Endometrial microvascular endothelial cells (primary cell): ENCODE results near the gene HTRA3. TPM values are rescaled to one million over a fixed set of nuclear protein-coding genes. Genes with fewer than 3 reads are reported as not detected.

ENCODE experiments used
- in situ Hi-C: cut with HindIII; loops from 2 replicates; pipeline ENCODE4 v1.10.0; 2017; ENCODE audit warnings: low sequenced_read_pairs, low pct_unique_long_range_greater_than_20kb; ENCODE audit errors: inconsistent ontology term
- total RNA-seq: library from RNA; depleted of rRNA; stranded (reverse); fragments of >200 nt; gene quantifications from one replicate; pipeline ENCODE4 v1.2.3, GENCODE V29; 2015; ENCODE audit errors: inconsistent ontology term

HTRA3 gene
- total RNA-seq, 1 donor from 2014 or later = 1.3 TPM

GRCh38 chr4:8244001-8244757, 25.4 kb upstream of the HTRA3 start:
- in situ Hi-C loops = no loop called here

GRCh38 chr4:8244931-8245460, 24.6 kb upstream of the HTRA3 start:
- in situ Hi-C loops = no loop called here

DNA sequence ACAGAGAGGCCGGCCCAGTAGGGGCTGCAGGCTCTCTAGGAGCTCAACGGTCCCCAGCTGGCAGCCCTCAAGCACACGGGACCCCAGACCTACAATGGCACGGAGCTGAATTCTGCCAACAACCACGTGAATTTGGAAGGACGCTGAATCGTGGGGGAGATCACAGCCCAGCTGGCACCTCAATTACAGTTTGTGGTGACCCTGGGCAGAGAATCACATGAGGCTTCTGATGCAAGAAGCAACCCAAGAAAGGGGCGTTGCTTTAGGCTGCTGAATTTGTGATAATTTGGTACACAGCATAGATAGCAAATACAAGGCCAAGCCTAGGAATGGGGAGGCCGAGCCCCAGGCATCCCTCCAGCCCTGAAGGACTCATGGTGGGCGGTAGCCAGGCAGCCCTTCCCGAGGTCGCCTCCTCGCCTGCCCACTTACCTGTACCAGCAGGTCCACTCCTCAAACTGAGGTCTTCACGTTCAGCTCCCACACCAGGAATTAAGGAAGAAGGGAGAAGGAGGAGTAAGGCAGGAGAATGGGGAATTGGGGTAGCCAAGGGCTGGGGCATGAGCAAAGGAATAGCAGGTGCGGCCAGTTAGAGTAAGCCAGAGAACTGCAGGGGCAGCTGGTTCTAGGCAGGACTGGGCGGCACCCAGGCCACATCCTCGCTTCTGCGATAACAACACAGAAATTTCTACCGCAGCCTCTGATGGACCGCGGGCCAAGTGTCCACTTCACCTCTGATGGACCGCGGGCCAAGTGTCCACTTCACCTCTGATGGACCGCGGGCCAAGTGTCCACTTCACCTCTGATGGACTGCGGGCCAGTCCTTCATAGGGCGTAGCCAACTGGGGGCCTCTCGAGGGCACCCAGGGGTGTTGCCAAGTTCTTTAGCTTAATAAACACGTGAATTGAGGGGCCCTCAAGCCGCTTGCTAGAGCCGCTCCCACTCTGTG, 23.4 kb upstream of the HTRA3 start:
- in situ Hi-C loops = no loop called here

DNA sequence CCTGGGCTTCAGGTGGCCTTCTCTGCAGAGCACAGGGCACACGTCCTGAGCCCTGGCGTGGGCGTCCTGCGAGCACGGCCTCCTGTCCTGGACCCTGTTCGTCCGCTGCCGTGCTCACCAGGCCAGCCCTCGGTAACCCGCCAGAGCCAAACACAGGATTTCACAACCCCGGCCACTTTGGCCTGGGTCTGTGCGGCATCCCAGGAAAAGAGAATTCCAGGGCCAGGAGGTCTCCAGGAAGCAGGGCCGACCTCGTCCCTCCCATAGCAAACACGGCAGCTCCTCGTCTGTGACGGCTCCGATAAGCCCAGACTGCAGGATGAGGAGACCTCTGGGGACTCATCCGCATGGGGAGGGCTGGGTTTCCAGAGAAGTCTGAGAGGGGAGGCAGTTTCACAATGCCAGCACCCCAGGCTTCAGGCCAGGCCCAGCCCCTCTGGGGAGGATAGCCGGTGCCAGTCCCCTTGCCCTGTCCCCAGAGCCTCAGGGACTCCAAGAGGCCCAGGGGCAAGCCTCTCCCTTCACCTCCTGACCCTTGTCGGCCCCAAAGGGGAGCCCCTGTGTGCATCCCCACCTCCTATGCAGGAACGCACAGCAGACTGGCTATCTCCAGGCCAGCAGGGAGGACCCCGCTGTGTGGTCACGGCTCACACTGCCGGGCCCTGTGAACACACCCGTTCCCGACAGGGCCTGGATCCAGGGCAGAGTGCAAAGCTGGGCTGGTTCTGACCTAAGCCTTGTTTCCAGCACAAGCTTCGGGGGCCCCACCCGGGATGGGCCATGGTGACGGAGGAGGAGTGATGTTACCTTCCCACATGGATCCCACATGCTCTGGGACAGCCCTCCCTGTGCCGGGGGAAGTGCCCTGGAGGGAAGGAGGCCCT, 22.3 kb upstream of the HTRA3 start:
- in situ Hi-C loops = no loop called here

- in situ Hi-C loops = no loop called here
These were observed 21.5 kb upstream of the HTRA3 start for GRCh38 chr4:8248091-8248490.

DNA sequence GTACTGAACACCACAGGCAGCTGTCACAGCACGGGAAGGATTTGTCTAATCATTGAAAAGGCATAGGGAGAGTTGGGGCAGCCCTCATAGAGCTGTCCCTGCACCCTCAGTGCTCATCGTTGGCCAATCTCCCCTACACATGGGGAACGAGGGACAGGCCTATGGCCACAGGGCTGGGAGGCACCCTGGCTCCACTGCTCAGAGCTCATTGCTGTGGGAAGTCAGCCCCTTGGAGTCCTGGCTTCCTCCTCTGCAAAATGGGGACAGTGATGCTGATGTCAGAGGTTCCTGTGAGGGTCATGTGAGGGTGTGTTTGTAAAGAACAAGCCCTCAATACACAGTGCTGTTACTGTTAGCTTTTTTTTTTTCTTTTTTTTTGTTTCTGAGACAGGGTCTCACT, 19.3 kb upstream of the HTRA3 start:
- in situ Hi-C loops = no loop called here

DNA sequence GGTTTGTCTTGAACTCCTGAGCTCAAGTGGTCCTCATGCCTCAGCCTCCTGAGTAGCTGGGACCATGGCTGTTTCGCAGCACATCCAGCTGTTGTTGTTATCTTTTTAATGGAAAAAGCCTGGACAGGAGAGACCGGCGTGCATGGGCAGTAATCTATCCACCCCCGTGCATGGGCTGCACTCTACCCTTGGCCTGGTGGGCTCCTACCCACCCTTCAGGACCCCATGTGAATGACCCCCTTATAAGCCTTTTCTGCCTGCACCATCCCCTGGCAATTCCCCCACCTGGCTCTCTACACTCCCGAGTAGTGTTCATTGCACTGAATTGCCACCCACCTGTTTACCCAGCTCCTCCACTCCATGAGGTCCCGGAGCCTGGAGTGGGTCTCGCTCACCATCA, 18.9 kb upstream of the HTRA3 start:
- in situ Hi-C loops = no loop called here

DNA sequence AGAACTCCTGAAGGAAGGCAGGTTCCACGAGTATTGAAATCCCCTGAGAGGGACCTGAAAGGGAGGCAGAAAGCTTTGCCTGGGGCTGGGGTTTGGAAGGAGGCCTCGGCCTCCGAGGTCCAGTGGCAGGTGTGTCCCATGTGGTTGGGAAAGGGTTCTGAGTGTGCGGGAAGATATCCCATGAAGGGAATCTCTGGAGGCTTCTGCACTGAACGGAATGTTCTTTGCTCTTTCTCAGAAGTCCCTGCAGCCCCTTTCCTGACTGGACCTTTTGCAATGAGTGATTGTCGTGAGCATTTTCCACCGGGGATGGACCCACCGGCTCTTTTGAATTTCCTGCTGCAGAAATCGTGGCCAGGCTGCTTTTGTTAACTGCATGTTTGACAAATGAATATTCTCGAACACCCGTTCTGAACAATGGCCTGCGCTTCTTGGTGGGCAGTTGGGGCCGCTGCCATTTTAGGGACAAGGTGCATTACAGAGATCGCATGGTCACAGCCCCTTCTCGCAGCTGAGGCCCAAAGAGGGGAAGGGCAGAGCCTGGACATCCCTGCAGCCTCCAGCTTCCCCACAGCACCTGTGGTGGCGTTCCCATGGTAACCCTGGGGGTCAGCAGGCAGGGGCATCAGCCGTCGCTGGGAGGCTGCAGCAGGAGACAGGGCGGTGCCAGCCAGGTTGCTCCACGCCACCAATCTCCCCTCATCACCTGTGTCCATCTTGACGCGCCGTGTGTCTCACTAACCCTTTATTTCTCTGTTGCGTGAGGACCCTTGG, 18.3 kb upstream of the HTRA3 start:
- in situ Hi-C loops = no loop called here

GRCh38 chr4:8252301-8253173, 17.0 kb upstream of the HTRA3 start:
- in situ Hi-C loops = no loop called here

DNA sequence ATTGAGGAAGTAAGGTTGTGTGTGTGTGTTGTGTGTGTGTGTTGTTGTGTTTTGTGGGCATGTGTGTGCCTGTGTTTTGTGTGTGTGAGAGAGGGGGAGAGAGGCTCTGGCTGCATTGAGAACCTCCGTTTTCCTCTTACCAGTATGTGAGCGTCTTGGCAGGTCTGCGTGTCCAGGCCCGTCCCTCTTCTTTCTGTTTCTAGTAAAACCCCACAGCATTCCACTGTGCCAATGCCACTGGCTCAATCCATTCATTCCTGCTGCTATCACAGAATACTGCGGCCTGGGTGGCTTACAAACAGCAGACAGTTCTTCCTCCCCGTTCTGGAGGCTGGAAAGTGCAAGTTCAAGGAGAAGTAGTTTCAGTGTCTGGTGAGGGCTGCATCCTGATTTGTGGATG, 15.5 kb upstream of the HTRA3 start:
- in situ Hi-C loops = no loop called here

- in situ Hi-C loops = no loop called here
These were observed 13.7 kb upstream of the HTRA3 start for GRCh38 chr4:8255698-8256441.

DNA sequence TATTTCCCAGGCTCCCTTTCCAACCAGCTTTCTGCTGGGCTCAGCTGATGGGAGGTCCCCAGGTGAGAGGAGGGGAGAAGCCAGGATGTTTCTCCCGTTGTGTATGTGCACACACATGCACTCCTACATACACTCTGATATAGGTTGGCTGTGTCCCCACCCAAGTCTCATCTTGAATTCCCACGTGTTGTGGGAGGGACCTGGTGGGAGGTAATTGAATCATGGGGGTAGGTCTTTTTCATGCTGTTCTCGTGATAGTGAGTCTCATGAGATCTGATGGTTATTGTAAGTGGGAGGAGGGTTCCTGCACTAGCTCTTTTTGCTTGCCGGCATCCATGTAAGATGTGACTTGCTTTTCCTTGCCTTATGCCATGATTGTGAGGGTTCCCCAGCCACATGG, 11.7 kb upstream of the HTRA3 start:
- in situ Hi-C loops = no loop called here

DNA sequence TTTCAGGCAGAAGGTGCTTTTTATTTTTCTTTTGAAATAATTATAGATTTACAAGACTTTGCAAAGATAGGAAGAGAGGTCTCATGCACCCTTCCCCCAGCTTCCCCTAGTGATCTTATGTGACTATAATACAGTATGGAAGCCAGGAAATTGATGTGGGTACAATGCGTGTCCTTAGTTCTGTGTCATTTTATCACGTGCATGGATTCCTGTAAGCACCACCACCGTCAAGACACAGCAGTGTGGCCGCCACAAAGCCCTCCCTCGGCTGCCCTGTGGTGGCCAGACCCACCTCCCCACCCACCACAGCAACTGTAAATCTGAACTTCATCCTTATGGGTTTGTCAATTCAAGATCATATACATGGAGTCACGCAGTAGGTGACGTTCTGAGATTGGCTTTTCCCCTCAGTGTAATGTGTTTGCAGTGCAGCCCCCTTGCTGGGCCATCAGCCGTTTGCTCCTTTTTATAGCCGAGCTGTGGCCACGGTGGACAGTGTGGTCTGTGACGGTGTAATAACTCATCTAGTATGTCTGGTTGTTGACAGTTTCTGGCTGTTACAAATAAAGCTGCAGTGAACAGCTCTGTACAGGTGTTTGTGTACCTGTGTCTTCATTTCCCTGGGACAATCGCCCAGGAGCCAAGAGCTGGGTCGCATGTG, 10.9 kb upstream of the HTRA3 start:
- in situ Hi-C loops = no loop called here

DNA sequence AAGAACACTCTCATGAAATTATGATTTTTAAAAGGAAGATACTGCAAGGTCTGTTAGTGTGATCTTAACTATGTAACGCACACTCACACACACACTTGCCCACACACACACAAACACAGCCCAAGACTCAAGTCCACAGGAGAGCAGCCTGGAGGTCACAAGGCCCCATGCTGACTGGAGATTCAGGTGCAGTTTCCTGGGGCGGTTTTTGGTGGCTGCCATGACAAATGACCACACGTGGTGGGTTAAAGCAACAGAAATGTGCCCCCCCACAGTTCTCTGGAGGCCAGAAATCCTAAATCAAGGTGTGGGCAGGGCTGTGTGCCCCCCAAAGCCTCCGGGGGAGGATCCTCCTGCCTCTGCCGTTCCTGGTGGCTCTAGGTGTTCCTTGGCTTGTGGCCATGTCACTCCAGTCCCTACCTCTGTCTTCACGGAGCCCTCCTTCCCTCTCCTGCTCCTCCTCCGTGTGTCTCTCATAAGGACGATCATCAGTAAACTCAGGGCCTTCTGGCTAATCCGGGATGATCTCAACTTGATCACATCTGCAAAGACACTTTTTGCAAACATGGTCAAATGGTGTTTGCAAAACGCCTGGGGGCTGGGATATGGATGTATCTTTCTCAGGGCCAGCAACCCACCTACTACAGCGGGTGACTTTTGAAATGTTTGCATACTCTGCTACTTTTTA, 9.7 kb upstream of the HTRA3 start:
- in situ Hi-C loops = no loop called here

- in situ Hi-C loops = no loop called here
These were observed 8.9 kb upstream of the HTRA3 start for GRCh38 chr4:8260656-8261111.
